GM19351 (cell line): ENCODE data around the gene TXLNG.

Experiments
- ATAC-seq: cut with Tn5 transposase; IDR thresholded peaks from one replicate; pipeline ENCODE4 v1.9.1; 2021; ENCODE audit warnings: mild to moderate bottlenecking, moderate library complexity; ENCODE audit not compliant: unreplicated experiment

The TXLNG gene

GRCh38 chrX:16838202-16839066 is 52.2 kb downstream of the TXLNG start:
- no peak for ATAC-seq

- no peak for ATAC-seq
Observed at GRCh38 chrX:16839219-16839851, 53.1 kb downstream of the TXLNG start.

- ATAC-seq: no peak
Observed at GRCh38 chrX:16839852-16840460, 53.7 kb downstream of the TXLNG start.

GRCh38 chrX:16842684-16843083 is 56.4 kb downstream of the TXLNG start:
- ATAC-seq: no peak

- no peak for ATAC-seq
Observed at GRCh38 chrX:16843208-16843909, 57.1 kb downstream of the TXLNG start.

GRCh38 chrX:16845686-16846085 is 59.4 kb downstream of the TXLNG start:
- no peak for ATAC-seq

- no peak for ATAC-seq
Observed at GRCh38 chrX:16848541-16848940, 62.3 kb downstream of the TXLNG start.

- ATAC-seq: no peak
Observed at GRCh38 chrX:16851421-16851820, 65.2 kb downstream of the TXLNG start.

- ATAC-seq: no peak
Observed at GRCh38 chrX:16851827-16852226, 65.6 kb downstream of the TXLNG start.

- ATAC-seq: no peak
Observed at GRCh38 chrX:16852617-16853179, 66.4 kb downstream of the TXLNG start.

- no peak for ATAC-seq
Observed at GRCh38 chrX:16853537-16853936, 67.3 kb downstream of the TXLNG start.

- ATAC-seq: peak; percentile 40
Observed at GRCh38 chrX:16855363-16856075, 69.3 kb downstream of the TXLNG start.

GRCh38 chrX:16856076-16856404 is 69.8 kb downstream of the TXLNG start:
- ATAC-seq: peak; percentile 67

GRCh38 chrX:16856744-16857143 is 70.5 kb downstream of the TXLNG start:
- no peak for ATAC-seq

GRCh38 chrX:16862829-16863228 is 76.6 kb downstream of the TXLNG start:
- ATAC-seq: no peak

GRCh38 chrX:16867947-16868346 is 81.7 kb downstream of the TXLNG start:
- ATAC-seq: no peak

- ATAC-seq: no peak
Observed at GRCh38 chrX:16868920-16869319, 82.7 kb downstream of the TXLNG start.

- peak; percentile 45 for ATAC-seq
Observed at GRCh38 chrX:16869393-16870094, 83.3 kb downstream of the TXLNG start.

GRCh38 chrX:16870095-16870861 is 84.0 kb downstream of the TXLNG start, which contains the start of gene RBBP7:
RBBP7 (minus strand) TSS chrX:16870362; CDS start chrX:16870053, 309 bp downstream.
- ATAC-seq: peak; percentile 79
